Tibial artery (tissue), 4 donors: ENCODE results near the gene LRP10.
A peak's percentile ranks its signal among the peaks of the same experiment; 100 is the strongest.
"Not testable (repeated sequence)": the region's sequence is repeated elsewhere in the genome, so short reads cannot be mapped to it uniquely, and the experiment has no call there.

ENCODE experiments used
- DNase-seq, 2 donors: peaks; one replicate each; pipeline ENCODE4 v3.0.0-alpha.2; 2019
- H3K27ac ChIP-seq, 2 donors: fragments of 200-600 bp; sonication (generic) in 1 of 2; 1 replicate in 1 of 2; 2 replicates in 1 of 2; pipeline ENCODE4 v1.5.1; 2018 to 2019; ENCODE audit warnings: mild to moderate bottlenecking in 1 of 2
- H3K27me3 ChIP-seq, 2 donors: fragments of 200-600 bp; sonication (generic) in 1 of 2; one replicate each; pipeline versions ENCODE4 v1.5.1 to v1.6.0; 2016 to 2019
- H3K36me3 ChIP-seq, 3 donors: fragments of 200-600 bp; sonication (generic) in 2 of 3; one replicate each; pipeline ENCODE4 v1.5.1; 2016 to 2019; ENCODE audit warnings: mild to moderate bottlenecking in 2 of 3
- H3K4me1 ChIP-seq, 4 donors: fragments of 200-600 bp; sonication (generic) in 2 of 4; 1 replicate in 3 of 4; 2 replicates in 1 of 4; pipeline ENCODE4 v1.5.1; 2016 to 2019
- H3K4me3 ChIP-seq, 2 donors: fragments of 200-600 bp; sonication (generic) in 1 of 2; 1 replicate in 1 of 2; 2 replicates in 1 of 2; pipeline ENCODE4 v1.5.1; 2018 to 2019; ENCODE audit warnings: mild to moderate bottlenecking in 2 of 2
- H3K9me3 ChIP-seq, 3 donors: fragments of 200-600 bp; sonication (generic) in 1 of 3; one replicate each; pipeline ENCODE4 v1.5.1; 2016 to 2019
- intact Hi-C: fragments of 100-400 bp; cut with DNase I; formaldehyde crosslinking; loops from one replicate; pipeline ENCODE4 v1.15.0; 2023; ENCODE audit warnings: low total_unique reads
- TF ChIP-seq, protein P1 (sequence below), 2 experiments: fragments of 200-600 bp in 1 of 2; fragments of 450-650 bp in 1 of 2; IDR thresholded peaks; one replicate each; pipeline ENCODE4 v1.5.1; 2017 to 2019; ENCODE audit warnings: antibody characterized with exemption in 2 of 2, mild to moderate bottlenecking in 1 of 2, moderate library complexity in 1 of 2

The LRP10 gene

DNA sequence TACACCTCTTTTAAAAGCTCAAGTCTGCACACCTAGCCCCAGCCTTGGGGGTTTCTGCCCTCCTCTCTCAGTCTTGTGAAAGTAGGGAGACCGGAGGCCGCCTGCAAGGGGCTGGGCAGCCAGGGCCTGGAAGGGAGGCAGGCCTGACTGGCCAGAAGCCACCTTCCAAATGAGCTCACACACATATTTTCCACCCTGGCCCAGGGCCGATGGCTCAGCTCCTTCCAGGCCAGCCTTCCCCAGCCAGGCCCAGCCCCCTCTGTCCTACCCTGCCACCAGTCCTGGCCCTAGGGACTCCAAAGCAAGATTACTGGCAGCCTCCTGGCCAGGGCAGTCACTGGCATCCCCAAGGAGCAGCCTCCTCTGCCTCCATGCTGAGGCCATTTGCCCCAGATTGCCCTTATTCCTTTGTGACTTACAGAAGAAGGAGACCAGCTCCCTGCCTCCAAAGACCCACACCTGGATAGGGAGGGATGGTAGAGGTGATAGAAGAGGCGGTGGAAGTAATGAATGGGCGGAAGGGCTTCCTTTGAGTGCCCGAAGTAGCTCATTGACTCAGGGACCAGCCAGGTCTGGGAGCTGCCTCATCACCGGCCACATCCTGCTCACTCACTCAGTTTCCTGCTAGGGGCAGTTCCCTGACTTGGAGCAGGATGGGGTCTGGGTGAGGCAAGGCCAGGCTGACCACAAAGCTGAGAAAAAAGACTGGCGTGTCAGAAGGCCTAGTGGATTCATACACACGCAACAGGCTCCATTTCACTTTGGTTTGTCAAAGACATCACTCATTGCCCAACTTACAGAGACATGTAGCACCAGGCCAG, 20.4 kb upstream of the LRP10 start:
- Histone ChIP-seq H3K36me3 (peaks cover 2 to 10% (median 10%) of the 10 kb centered on the region in 3 donors), H3K9me3 (no peaks in the 10 kb centered on the region), H3K4me3 (peak overlapping the region in 1 of 2 donors; percentile 11), H3K4me1 (peaks cover 13 to 74% (median 71%) of the 10 kb centered on the region in 4 donors), H3K27ac (peak overlapping the region; percentile 92 to 97), H3K27me3 (no peaks in the 10 kb centered on the region)
- TF ChIP-seq, protein P1, sequence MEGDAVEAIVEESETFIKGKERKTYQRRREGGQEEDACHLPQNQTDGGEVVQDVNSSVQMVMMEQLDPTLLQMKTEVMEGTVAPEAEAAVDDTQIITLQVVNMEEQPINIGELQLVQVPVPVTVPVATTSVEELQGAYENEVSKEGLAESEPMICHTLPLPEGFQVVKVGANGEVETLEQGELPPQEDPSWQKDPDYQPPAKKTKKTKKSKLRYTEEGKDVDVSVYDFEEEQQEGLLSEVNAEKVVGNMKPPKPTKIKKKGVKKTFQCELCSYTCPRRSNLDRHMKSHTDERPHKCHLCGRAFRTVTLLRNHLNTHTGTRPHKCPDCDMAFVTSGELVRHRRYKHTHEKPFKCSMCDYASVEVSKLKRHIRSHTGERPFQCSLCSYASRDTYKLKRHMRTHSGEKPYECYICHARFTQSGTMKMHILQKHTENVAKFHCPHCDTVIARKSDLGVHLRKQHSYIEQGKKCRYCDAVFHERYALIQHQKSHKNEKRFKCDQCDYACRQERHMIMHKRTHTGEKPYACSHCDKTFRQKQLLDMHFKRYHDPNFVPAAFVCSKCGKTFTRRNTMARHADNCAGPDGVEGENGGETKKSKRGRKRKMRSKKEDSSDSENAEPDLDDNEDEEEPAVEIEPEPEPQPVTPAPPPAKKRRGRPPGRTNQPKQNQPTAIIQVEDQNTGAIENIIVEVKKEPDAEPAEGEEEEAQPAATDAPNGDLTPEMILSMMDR (IDR thresholded peaks at IDR 0.05) = no peak
- DNase-seq = peak; percentile 94 to 98
- intact Hi-C loops = loop anchor here (10.0 kb wide), 1 partner anchor 296 kb away; no protein-coding TSS in a partner anchor

DNA sequence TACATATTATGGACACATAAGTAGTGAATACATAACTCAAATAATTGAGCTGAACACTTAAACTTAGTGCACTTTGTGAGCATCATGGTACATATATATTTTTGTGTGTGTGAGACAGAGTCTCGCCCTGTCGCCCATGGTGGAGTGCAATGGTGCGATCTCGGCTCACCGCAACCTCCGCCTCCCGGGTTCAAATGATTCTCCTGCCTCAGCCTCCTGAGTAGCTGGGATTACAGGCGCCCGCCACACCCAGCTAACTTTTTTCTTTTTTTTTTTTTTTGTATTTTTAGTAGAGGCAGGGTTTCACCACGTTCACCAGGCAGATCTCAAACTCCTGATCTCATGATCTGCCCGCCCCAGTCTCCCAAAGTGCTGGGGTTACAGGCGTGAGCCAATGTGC, 19.4 kb upstream of the LRP10 start:
- intact Hi-C loops = loop anchor here (2.0 to 10.0 kb wide), 2 partner anchors 15 to 297 kb away; partner anchors contain the start of gene MMP14
- not testable (repeated sequence) for H3K9me3 ChIP-seq, H3K4me3 ChIP-seq, H3K36me3 ChIP-seq, H3K27me3 ChIP-seq, DNase-seq
- peak overlapping the region; percentile 92 to 97 for H3K27ac ChIP-seq
- peaks cover 6 to 63% (median 61%) of the 10 kb centered on the region in 4 donors for H3K4me1 ChIP-seq

DNA sequence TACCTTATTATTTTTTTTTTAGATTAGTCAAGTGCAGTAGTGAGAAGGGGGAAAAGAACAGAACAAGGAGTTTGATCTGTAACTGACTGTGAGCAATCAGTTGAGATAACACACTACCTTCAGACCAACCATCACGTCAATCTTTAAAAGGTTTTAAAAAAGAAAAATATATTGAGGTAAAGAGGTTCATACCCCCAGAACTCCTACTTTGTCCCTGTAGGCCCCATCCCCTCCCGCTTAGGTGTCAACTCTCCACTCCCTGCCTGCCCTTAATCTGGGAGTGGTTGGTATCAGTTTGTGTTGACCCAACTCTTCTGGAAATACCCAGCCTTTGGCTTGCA, 19.0 kb upstream of the LRP10 start:
- TF ChIP-seq, protein P1 (IDR thresholded peaks at IDR 0.05) = no peak
- intact Hi-C loops = loop anchor here (2.0 to 10.0 kb wide), 2 partner anchors 16 to 298 kb away; partner anchors contain the start of gene MMP14
- peak overlapping the region; percentile 92 to 97 for H3K27ac ChIP-seq

DNA sequence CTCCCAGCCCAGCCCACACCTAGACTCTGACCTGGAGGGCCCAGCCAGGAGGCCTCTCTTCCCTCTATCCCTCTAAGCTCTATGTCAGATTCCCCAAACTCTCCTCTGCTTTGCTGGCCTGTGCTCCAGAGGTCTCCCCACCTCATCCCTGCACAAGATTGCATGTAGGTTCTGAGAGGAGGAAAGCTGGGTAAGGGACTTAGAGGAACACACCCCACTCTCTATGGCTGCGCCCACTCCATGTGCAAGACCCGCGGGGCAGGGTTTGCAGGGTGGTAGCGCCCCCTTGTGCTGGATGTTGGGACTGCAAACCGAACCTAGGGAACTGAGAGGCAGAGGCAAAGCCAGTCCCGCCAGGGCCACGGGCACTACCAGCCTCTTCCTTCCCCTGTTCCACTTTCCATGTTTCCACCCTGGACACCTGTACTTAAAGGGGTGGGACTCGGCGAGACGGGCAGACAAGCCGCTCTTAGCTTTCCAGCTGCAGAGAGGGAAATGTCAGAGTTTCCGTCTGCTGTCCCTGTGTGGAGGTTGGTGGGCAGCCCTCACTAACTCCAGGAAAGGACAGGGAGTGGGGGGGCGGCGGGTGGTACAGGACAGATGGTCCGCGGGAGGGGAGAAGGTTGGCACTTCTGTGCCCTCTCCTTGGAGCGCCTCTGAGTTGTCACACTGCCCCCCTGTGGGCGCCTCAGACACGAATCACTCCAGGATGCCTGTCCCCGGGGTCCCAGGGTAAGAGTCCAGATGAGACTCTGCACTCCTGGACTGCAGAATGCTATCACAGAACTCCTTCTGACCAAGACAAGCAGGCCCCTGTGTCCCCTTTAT, 18.4 kb upstream of the LRP10 start:
- intact Hi-C loops = loop anchor here (1.0 to 10.0 kb wide), 3 partner anchors 16 to 298 kb away; partner anchors contain the start of gene MMP14
- Histone ChIP-seq H3K27me3 (no peaks in the 10 kb centered on the region), H3K27ac (peak overlapping the region; percentile 92 to 97), H3K4me1 (peaks cover 5 to 55% (median 52%) of the 10 kb centered on the region in 4 donors), H3K9me3 (no peaks in the 10 kb centered on the region), H3K4me3 (peak overlapping the region; percentile 28 to 42), H3K36me3 (no peaks in the 10 kb centered on the region)
- DNase-seq = peak; percentile 94 to 95
- TF ChIP-seq, protein P1 (IDR thresholded peaks at IDR 0.05) = peak; percentile 81 to 96

More for the DNA sequence above, 19.0 kb upstream of the LRP10 start:
- H3K4me3 ChIP-seq = no peak overlapping the region
- no peaks in the 10 kb centered on the region for H3K9me3 ChIP-seq
- H3K4me1 ChIP-seq = peaks cover 5 to 59% (median 57%) of the 10 kb centered on the region in 4 donors
- no peaks in the 10 kb centered on the region for H3K27me3 ChIP-seq
- no peak for DNase-seq
- H3K36me3 ChIP-seq = no peaks in the 10 kb centered on the region

DNA sequence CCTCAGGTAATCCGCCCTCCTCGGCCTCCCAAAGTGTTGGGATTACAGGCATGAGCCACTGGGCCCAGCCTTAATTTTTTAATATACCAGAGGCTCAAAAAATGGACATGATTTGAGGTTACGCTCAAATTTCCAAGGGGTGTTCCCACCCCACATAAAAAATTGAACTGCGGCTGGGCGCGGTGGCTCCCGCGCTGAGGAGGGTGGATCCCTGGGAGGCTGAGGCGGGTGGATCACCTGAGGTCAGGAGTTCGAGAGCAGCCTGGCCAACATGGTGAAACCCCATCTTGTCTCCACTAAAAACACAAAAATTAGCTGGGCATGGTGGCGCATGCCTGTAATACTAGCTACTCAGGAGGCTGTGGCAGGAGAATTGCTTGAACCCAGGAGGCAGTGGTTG, 17.2 kb upstream of the LRP10 start:
- intact Hi-C loops = loop anchor here (10.0 kb wide), 1 partner anchor 299 kb away; no protein-coding TSS in a partner anchor
- H3K4me3 ChIP-seq, H3K27me3 ChIP-seq, H3K9me3 ChIP-seq, H3K36me3 ChIP-seq, H3K27ac ChIP-seq: not testable (repeated sequence)
- peaks cover 5 to 55% (median 43%) of the 10 kb centered on the region in 4 donors for H3K4me1 ChIP-seq
- peak in 1 of 2 donors; percentile 43 for DNase-seq

DNA sequence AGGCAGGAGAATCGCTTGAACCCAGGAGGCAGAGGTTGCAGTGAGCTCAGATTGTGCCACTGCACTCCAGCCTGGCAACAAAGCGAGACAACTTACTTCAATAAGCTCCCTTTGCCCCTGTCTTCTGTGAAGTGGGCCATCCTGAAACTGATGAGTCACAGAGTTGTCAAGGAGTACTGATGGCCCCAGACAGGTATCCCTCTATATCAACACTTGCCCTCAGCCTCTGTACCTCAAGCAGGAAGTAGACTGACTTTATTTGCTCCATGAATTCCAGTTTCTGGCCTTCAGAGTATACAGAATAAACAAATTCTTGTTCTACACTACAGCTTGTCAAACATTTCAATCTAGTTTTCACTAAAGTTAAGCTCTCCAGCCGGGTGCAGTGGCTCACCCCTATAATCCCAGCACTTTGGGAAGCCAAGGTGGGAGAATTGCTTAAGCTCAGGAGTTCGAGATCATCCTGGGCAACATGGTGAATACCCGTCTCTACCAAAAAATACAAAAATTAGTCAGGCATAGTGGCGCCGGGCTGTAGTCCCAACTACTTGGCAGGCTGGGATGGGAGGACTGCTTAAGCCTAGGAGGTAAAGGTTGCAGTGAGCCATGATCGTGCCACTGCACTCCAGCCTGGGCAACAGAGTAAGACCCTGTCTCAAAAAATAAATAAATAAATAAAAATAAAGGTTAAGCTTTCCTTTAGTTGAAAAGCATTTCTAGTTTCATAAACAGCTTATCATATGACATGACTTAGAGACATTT, 16.4 kb upstream of the LRP10 start:
- H3K27ac ChIP-seq = no peak overlapping the region
- H3K27me3 ChIP-seq = no peaks in the 10 kb centered on the region
- H3K4me1 ChIP-seq = peaks cover 5 to 53% (median 34%) of the 10 kb centered on the region in 4 donors
- H3K36me3 ChIP-seq = no peaks in the 10 kb centered on the region
- H3K9me3 ChIP-seq = no peaks in the 10 kb centered on the region
- intact Hi-C loops = loop anchor here (10.0 kb wide), 1 partner anchor 300 kb away; no protein-coding TSS in a partner anchor
- H3K4me3 ChIP-seq = no peak overlapping the region
- TF ChIP-seq, protein P1 (IDR thresholded peaks at IDR 0.05) = no peak
- peak in 1 of 2 donors; percentile 57 for DNase-seq
